Mesodermal cell (in vitro differentiated cells): Measurements from ENCODE around the gene MACC1.
A peak's percentile ranks its signal among the peaks of the same experiment; 100 is the strongest.

Source experiments
- H3K27ac ChIP-seq: 2 replicates; pipeline ENCODE4 v1.7.0; 2013; ENCODE audit warnings: mild to moderate bottlenecking, low read depth, low read length, moderate library complexity; ENCODE audit not compliant: severe bottlenecking
- H3K36me3 ChIP-seq: 2 replicates; pipeline ENCODE4 v1.7.1; 2013; ENCODE audit warnings: mild to moderate bottlenecking, low read length, moderate library complexity; ENCODE audit not compliant: control insufficient read depth, insufficient read depth
- H3K4me1 ChIP-seq: one replicate; pipeline ENCODE4 v1.7.1; 2013; ENCODE audit warnings: mild to moderate bottlenecking, low read length; ENCODE audit not compliant: insufficient read depth, control insufficient read depth, poor library complexity, severe bottlenecking
- H3K4me3 ChIP-seq: 2 replicates; pipeline ENCODE4 v1.7.0; 2013; ENCODE audit warnings: low read length, control low read depth, mild to moderate bottlenecking; ENCODE audit not compliant: insufficient read depth, poor library complexity, severe bottlenecking; ENCODE audit errors: extremely low read depth
- H3K9me3 ChIP-seq: 2 replicates; pipeline ENCODE4 v1.7.1; 2013; ENCODE audit warnings: mild to moderate bottlenecking, low read length, moderate library complexity; ENCODE audit not compliant: control insufficient read depth
- WGBS, 2 experiments: methylation state at CpG; one replicate each; pipeline ENCODE4 v1.1.5; 2013; ENCODE audit warnings: missing lambda C conversion rate in 2 of 2; ENCODE audit not compliant: insufficient coverage in 2 of 2; 5-methylcytosine and 5-hydroxymethylcytosine counted together

The MACC1 gene

DNA sequence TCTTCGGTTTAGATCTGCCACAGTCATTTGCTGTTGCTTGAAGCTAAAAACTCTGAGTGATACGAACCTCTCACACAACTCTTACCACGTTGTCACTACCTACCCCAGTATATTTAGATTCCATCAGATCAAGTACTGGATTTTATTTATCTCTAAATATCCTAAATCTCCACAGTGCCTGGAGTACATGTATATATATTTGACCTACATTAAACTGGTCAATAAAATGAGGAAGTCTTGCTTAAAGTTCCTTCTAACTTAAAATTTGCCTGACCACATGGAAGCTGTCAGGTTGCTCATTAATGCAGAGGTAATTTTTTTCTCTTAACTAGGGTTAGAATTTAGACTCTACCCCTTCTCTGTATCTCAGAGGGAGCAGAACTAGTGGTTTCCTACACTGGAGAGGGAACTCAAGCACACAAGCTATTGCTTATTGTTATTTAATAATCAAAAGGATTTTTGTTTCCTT is 3.1 kb upstream of the MACC1 start:
- H3K4me1 ChIP-seq, result peaks cover 17% of the 10 kb centered on the region
- 87% methylated on average over 3 of the region's 3 CpGs; no CpG with 5 or more reads in 1 of the 2 experiments for WGBS, 2 experiments
- H3K27ac ChIP-seq, result peak overlapping the region; percentile 91
- H3K4me3 ChIP-seq, result no peak overlapping the region
- no peaks in the 10 kb centered on the region for H3K36me3 ChIP-seq
- no peaks in the 10 kb centered on the region for H3K9me3 ChIP-seq

- H3K4me3 ChIP-seq, result no peak overlapping the region
- H3K9me3 ChIP-seq, result no peaks in the 10 kb centered on the region
- peaks cover 17% of the 10 kb centered on the region for H3K4me1 ChIP-seq
- WGBS, 2 experiments, result 57 to 75% methylated on average over 5 of the region's 7 CpGs
- H3K27ac ChIP-seq, result peak overlapping the region; percentile 91
- no peaks in the 10 kb centered on the region for H3K36me3 ChIP-seq
Observed at GRCh38 chr7:20219446-20220292, 2.5 kb upstream of the MACC1 start.

DNA sequence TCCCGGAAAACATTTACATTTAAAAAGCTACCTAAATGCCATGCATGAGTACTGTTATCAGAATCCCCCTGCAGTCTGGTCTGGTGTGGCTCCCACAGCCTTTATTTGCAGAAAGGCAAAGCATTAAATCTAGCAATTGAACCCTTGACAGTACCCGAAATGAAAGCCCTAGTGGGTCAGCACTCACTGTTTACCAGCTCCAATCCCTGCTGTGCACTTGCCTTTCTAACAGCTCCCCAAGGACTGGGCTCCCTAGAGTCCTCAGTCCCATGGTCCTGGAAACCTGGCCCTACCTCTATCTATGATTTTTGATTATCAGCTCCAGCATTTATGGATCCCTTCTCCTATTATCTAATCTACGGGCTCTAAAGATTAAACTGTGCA is 1.9 kb upstream of the MACC1 start:
- peaks cover 17% of the 10 kb centered on the region for H3K4me1 ChIP-seq
- H3K4me3 ChIP-seq, result no peak overlapping the region
- H3K27ac ChIP-seq, result peak overlapping the region; percentile 91
- no peaks in the 10 kb centered on the region for H3K36me3 ChIP-seq
- no peaks in the 10 kb centered on the region for H3K9me3 ChIP-seq
- WGBS, 2 experiments, result 95 to 100% methylated on average over 1 to 2 of the region's 3 CpGs

DNA sequence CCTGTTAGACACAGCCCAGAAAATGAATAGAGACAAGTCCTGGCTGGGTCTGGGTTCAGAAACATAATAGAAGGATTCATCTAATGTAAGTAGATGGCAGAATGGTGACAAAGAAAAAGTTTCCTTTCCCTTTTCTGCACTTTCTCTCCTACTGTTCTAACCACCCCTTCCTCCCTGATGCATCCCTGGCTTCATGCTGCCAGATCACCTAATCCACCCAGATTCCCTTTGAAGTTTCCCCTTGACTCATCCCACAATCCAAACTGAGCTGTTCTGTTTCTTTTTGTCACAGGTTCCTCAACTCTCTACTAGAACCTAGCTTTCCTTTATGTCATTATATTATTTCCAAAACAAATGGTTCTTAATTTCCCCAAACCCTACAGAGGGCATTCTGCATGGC is 1.1 kb upstream of the MACC1 start:
- H3K4me1 ChIP-seq, result peaks cover 17% of the 10 kb centered on the region
- no peaks in the 10 kb centered on the region for H3K9me3 ChIP-seq
- no peak overlapping the region for H3K4me3 ChIP-seq
- no peak overlapping the region for H3K27ac ChIP-seq
- no peaks in the 10 kb centered on the region for H3K36me3 ChIP-seq

- no peak overlapping the region for H3K4me3 ChIP-seq
- H3K27ac ChIP-seq, result no peak overlapping the region
- H3K4me1 ChIP-seq, result peaks cover 17% of the 10 kb centered on the region
- H3K36me3 ChIP-seq, result no peaks in the 10 kb centered on the region
- WGBS, 2 experiments, result no CpG with 5 or more reads among the region's 1 CpG
- H3K9me3 ChIP-seq, result no peaks in the 10 kb centered on the region
Observed at GRCh38 chr7:20216406-20217036, 663 bp downstream of the MACC1 start.

- WGBS, 2 experiments, result 100% methylated on average over 1 of the region's 3 CpGs; no CpG with 5 or more reads in 1 of the 2 experiments
- H3K9me3 ChIP-seq, result no peaks in the 10 kb centered on the region
- no peaks in the 10 kb centered on the region for H3K36me3 ChIP-seq
- peaks cover 4% of the 10 kb centered on the region for H3K4me1 ChIP-seq
- H3K4me3 ChIP-seq, result no peak overlapping the region
- no peak overlapping the region for H3K27ac ChIP-seq
Observed at GRCh38 chr7:20214921-20215669, 2.1 kb downstream of the MACC1 start.

DNA sequence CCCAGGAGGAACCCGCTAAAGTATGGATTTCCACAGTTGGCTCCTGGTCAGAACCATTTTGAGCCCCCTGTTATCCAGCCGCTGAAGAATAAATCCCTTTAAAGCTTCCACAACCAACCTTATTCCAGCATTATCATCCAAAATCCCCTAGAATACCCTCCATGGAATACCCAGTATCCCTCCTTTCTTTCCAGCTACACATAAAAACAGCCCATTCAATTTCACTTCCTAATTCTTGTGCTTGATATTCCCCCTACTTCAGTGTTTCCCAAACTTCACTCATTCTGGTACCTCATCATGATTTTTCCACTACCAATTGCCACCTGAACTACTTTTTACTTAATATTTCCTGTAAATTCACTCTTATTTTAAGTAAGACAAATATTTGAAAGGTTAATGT is 3.1 kb downstream of the MACC1 start:
- Histone ChIP-seq H3K27ac (no peak overlapping the region), H3K4me1 (peaks cover 2% of the 10 kb centered on the region), H3K36me3 (no peaks in the 10 kb centered on the region), H3K9me3 (peaks cover 5% of the 10 kb centered on the region), H3K4me3 (no peak overlapping the region)
- WGBS, 2 experiments, result 94% methylated on average over 2 of the region's 2 CpGs

DNA sequence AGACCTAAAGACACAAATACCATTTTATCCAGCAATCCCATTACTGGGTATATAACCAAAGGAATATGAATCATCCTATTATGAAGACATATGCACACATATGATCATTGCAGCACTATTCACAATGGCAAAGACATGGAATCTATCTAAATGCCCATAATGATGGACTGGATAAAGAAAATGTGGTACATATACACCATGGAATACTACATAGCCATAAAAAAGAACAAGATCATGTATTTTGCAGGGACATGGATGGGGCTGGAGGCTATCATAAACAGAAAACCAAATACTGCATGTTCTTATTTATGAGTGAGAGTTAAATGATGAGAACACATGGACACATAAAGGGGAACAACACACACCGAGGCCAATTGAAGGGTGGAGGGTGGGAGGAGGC is 3.8 kb downstream of the MACC1 start:
- WGBS, 2 experiments, result no CpG with 5 or more reads among the region's 1 CpG
- no peaks in the 10 kb centered on the region for H3K4me1 ChIP-seq
- peaks cover 13% of the 10 kb centered on the region for H3K9me3 ChIP-seq
- H3K27ac ChIP-seq, result no peak overlapping the region
- no peak overlapping the region for H3K4me3 ChIP-seq
- H3K36me3 ChIP-seq, result no peaks in the 10 kb centered on the region

DNA sequence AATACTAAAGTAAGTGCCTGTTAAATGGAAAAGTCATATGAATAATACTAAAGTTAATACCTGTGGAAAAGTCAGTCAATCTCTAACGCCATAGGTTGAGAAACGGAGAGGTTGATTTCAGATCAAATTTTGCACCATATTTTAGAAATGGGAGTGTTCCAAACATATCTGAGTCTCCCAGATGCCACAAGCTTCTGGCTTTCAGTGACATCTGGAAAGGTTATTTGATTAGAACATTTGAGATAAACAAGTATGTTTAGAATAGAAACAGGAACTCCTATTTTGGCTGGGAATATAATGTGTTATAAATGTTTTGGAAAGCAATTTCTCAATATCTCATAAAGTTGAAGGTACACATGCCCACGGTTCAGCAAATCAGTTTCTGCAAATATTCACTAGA is 5.8 kb downstream of the MACC1 start:
- peaks cover 19% of the 10 kb centered on the region for H3K9me3 ChIP-seq
- H3K36me3 ChIP-seq, result no peaks in the 10 kb centered on the region
- no peaks in the 10 kb centered on the region for H3K4me1 ChIP-seq
- H3K4me3 ChIP-seq, result no peak overlapping the region
- no peak overlapping the region for H3K27ac ChIP-seq
- 94% methylated on average over 2 of the region's 3 CpGs; no CpG with 5 or more reads in 1 of the 2 experiments for WGBS, 2 experiments

GRCh38 chr7:20208651-20209307 is 8.4 kb downstream of the MACC1 start:
- WGBS, 2 experiments, result 85 to 89% methylated on average over 6 of the region's 6 CpGs

More at GRCh38 chr7:20208651-20209307, 8.4 kb downstream of the MACC1 start:
- Histone ChIP-seq H3K36me3 (no peaks in the 10 kb centered on the region), H3K27ac (no peak overlapping the region), H3K9me3 (peaks cover 19% of the 10 kb centered on the region), H3K4me3 (no peak overlapping the region), H3K4me1 (no peaks in the 10 kb centered on the region)
